ENCODE data around the gene PCDHGB4. TPM values are rescaled to one million over a fixed set of nuclear protein-coding genes. Genes with fewer than 3 reads are reported as not detected.
"Not testable (repeated sequence)": the region's sequence is repeated elsewhere in the genome, so short reads cannot be mapped to it uniquely, and the experiment has no call there.

Gene PCDHGB4
- total RNA-seq, 4 donors from 2014 or later: 1.2 to 3.8 (median 2.8) TPM

DNA sequence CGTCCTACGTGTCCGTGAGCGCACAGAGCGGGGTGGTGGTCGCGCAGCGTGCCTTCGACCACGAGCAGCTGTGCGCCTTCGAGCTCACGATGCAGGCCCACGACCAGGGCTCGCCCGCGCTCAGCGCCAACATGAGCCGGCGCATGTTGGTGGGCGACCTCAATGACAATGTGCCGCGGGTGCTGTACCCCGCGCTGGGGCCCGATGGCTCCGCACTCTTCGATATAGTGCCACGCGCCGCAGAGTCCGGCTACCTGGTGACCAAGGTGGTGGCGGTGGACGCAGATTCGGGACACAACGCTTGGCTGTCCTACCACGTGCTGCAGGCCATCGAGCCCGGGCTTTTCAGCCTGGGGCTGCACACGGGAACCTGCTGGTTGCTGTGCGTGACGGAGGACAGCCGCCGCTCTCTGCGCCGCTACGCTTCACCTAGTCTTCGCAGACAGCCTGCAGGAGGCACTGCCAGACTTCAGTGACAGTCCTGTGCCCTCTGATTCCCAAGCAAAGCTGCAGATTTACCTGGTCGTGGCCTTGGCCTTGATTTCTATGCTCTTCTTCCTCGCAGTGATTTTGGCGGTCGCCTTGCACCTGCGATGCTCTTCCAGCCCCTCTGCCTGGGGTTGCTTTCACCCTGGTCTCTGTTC is 40.4 kb downstream of the PCDHGB4 start:
- 53 to 57% methylated on average over 18 to 28 of the region's 53 CpGs for WGBS, 2 donors
- DNase-seq: no peak
- H3K4me1 ChIP-seq: peaks cover 0 to 12% (median 0%) of the 10 kb centered on the region in 3 donors
- H3K27me3 ChIP-seq: peaks cover 0 to 12% (median 0%) of the 10 kb centered on the region in 4 donors
- no peak for TF ChIP-seq CTCF (IDR thresholded peaks at IDR 0.05)
- intact Hi-C loops (cut with DNase I): no loop called here
- H3K36me3 ChIP-seq: no peaks in the 10 kb centered on the region
- peak overlapping the region in 1 of 4 donors; percentile 8 for H3K4me3 ChIP-seq
- H3K27ac ChIP-seq: no peak overlapping the region
- H3K9me3 ChIP-seq: peaks cover 15 to 100% (median 90%) of the 10 kb centered on the region in 3 donors

DNA sequence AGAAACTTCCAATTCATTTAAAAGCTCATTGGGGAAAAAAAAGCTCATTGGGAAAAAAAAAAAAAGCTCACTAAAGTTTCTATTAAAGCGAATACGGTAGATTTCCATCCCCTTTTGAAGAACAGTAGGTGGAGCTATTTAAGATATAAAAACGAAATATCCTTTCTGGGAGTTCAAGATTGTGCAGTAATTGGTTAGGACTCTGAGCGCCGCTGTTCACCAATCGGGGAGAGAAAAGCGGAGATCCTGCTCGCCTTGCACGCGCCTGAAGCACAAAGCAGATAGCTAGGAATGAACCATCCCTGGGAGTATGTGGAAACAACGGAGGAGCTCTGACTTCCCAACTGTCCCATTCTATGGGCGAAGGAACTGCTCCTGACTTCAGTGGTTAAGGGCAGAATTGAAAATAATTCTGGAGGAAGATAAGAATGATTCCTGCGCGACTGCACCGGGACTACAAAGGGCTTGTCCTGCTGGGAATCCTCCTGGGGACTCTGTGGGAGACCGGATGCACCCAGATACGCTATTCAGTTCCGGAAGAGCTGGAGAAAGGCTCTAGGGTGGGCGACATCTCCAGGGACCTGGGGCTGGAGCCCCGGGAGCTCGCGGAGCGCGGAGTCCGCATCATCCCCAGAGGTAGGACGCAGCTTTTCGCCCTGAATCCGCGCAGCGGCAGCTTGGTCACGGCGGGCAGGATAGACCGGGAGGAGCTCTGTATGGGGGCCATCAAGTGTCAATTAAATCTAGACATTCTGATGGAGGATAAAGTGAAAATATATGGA is 43.0 kb downstream of the PCDHGB4 start, which contains the start of gene PCDHGA12:
PCDHGA12 (plus strand) TSS at position 176 of the 782 bp plus-strand sequence; CDS start at position 429, 253 bp downstream.
- Histone ChIP-seq H3K4me3 (peak within 1 kb of the TSS; percentile 2 to 49 (median 24)), H3K36me3 (no peaks in the 10 kb centered on the region), H3K4me1 (peaks cover 0 to 12% (median 0%) of the 10 kb centered on the region in 3 donors), H3K27ac (no peak within 1 kb of the TSS), H3K27me3 (peaks cover 0 to 7% (median 0%) of the 10 kb centered on the region in 4 donors), H3K9me3 (peaks cover 16 to 100% (median 86%) of the 10 kb centered on the region in 3 donors)
- TF ChIP-seq POLR2A (IDR thresholded peaks at IDR 0.05) (no peak), CTCF (IDR thresholded peaks at IDR 0.05) (peak in 2 of 6 experiments; percentile 29 to 45)
- intact Hi-C loops (cut with DNase I): no loop called here
- DNase-seq: no peak
- WGBS, 2 donors: 22 to 39% methylated on average over 32 of the region's 33 CpGs

DNA sequence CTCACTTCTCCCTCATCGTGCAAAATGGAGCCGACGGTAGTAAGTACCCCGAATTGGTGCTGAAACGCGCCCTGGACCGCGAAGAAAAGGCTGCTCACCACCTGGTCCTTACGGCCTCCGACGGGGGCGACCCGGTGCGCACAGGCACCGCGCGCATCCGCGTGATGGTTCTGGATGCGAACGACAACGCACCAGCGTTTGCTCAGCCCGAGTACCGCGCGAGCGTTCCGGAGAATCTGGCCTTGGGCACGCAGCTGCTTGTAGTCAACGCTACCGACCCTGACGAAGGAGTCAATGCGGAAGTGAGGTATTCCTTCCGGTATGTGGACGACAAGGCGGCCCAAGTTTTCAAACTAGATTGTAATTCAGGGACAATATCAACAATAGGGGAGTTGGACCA is 43.8 kb downstream of the PCDHGB4 start:
- DNase-seq: no peak
- TF ChIP-seq POLR2A (IDR thresholded peaks at IDR 0.05) (no peak), CTCF (IDR thresholded peaks at IDR 0.05) (no peak)
- H3K27ac ChIP-seq: no peak overlapping the region
- WGBS, 2 donors: 21 to 22% methylated on average over 4 to 10 of the region's 37 CpGs
- H3K27me3 ChIP-seq: peaks cover 0 to 7% (median 0%) of the 10 kb centered on the region in 4 donors
- H3K9me3 ChIP-seq: peaks cover 16 to 100% (median 82%) of the 10 kb centered on the region in 3 donors
- no peaks in the 10 kb centered on the region for H3K36me3 ChIP-seq
- intact Hi-C loops (cut with DNase I): no loop called here
- H3K4me3 ChIP-seq: peak overlapping the region in 2 of 4 donors; percentile 34 to 49
- H3K4me1 ChIP-seq: peaks cover 0 to 12% (median 0%) of the 10 kb centered on the region in 3 donors

DNA sequence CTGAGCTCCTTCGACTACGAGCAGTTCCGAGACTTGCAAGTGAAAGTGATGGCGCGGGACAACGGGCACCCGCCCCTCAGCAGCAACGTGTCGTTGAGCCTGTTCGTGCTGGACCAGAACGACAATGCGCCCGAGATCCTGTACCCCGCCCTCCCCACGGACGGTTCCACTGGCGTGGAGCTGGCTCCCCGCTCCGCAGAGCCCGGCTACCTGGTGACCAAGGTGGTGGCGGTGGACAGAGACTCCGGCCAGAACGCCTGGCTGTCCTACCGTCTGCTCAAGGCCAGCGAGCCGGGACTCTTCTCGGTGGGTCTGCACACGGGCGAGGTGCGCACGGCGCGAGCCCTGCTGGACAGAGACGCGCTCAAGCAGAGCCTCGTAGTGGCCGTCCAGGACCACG is 44.8 kb downstream of the PCDHGB4 start:
- peaks cover 16 to 100% (median 79%) of the 10 kb centered on the region in 3 donors for H3K9me3 ChIP-seq
- H3K36me3 ChIP-seq; H3K27ac ChIP-seq; DNase-seq; H3K27me3 ChIP-seq; intact Hi-C loops (cut with DNase I): not testable (repeated sequence)
- H3K4me1 ChIP-seq: peaks cover 0 to 12% (median 0%) of the 10 kb centered on the region in 3 donors
- H3K4me3 ChIP-seq: peak overlapping the region in 1 of 4 donors; percentile 49
- 50% methylated on average over 8 of the region's 38 CpGs; no CpG with 5 or more reads in 1 of the 2 donors for WGBS, 2 donors

- Histone ChIP-seq H3K4me3 (peak overlapping the region in 1 of 4 donors; percentile 49), H3K9me3 (peaks cover 12 to 100% (median 78%) of the 10 kb centered on the region in 3 donors), H3K4me1 (peaks cover 0 to 12% (median 0%) of the 10 kb centered on the region in 3 donors)
- DNase-seq; intact Hi-C loops (cut with DNase I); H3K36me3 ChIP-seq; H3K27ac ChIP-seq; H3K27me3 ChIP-seq: not testable (repeated sequence)
- WGBS, 2 donors: 27 to 39% methylated on average over 9 to 20 of the region's 29 CpGs
Measured at GRCh38 chr5:141432726-141433125, 45.2 kb downstream of the PCDHGB4 start.

DNA sequence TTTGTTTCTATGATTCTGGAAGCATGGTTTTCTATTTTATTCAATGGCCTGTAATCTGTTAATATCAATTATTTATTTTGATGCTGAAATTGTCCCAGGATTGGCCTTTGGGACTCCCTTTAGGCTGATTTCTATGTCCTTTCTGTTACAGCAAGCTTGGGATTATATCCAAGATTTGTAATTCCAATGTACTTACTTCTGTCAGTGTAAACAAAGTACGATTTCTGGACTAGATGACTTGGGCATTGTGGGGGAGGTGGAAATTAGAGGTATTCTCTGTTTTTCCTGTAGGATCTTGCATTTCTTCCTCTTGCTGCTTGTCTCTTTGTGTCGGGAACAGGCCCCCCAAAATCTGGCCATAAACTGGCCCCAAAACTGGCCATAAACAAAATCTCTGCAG is 46.5 kb downstream of the PCDHGB4 start:
- H3K36me3 ChIP-seq: no peaks in the 10 kb centered on the region
- H3K27me3 ChIP-seq: no peaks in the 10 kb centered on the region
- H3K4me3 ChIP-seq: no peak overlapping the region
- 77 to 88% methylated on average over 2 of the region's 2 CpGs for WGBS, 2 donors
- TF ChIP-seq CTCF (IDR thresholded peaks at IDR 0.05) (no peak), POLR2A (IDR thresholded peaks at IDR 0.05) (no peak)
- peaks cover 5 to 100% (median 69%) of the 10 kb centered on the region in 3 donors for H3K9me3 ChIP-seq
- no peak overlapping the region for H3K27ac ChIP-seq
- intact Hi-C loops (cut with DNase I): no loop called here
- H3K4me1 ChIP-seq: peaks cover 0 to 12% (median 0%) of the 10 kb centered on the region in 3 donors
- DNase-seq: no peak

Data from esophagus squamous epithelium (tissue), 5 donors.